ENCODE results near the gene ANXA1.

ANXA1 gene

GRCh38 chr9:73174330-73174980 lies 22.8 kb downstream of the ANXA1 start:
- Histone ChIP-seq H3K4me3 (ENCODE audit: low read depth, low read length) (no peak overlapping the region), H2BK120ac (ENCODE audit: insufficient read depth, low read length, poor library complexity) (no peak overlapping the region), H3K4me1 (ENCODE audit: control insufficient read depth in 1 of 2, insufficient read depth in 2 of 2, low read length in 2 of 2) (no peaks in the 10 kb centered on the region), H4K12ac (ENCODE audit: low read depth, low read length) (no peak overlapping the region), H3K27ac (ENCODE audit: low read depth, low read length) (no peak overlapping the region), H3K79me1 (ENCODE audit: low read length) (no peaks in the 10 kb centered on the region), H3K4me2 (ENCODE audit: low read length) (no peak overlapping the region), H3K27me3 (ENCODE audit: insufficient read depth, low read length) (no peaks in the 10 kb centered on the region), H4K91ac (ENCODE audit: low read depth, low read length) (no peak overlapping the region), H3K18ac (ENCODE audit: low read length) (no peak overlapping the region), H3K79me2 (ENCODE audit: control insufficient read depth, insufficient read depth, low read length, poor library complexity) (no peaks in the 10 kb centered on the region), H2AFZ (ENCODE audit: insufficient read depth, low read length, poor library complexity) (no peak overlapping the region), H3K14ac (ENCODE audit: low read length) (no peak overlapping the region), H3K9me3 (ENCODE audit: insufficient read depth, low read depth, low read length) (no peaks in the 10 kb centered on the region), H2BK12ac (ENCODE audit: low read length) (no peak overlapping the region), H3K4ac (ENCODE audit: low read depth, low read length) (no peak overlapping the region), H4K8ac (ENCODE audit: low read depth, low read length) (no peak overlapping the region), H2BK5ac (ENCODE audit: low read depth, low read length, poor library complexity) (no peak overlapping the region), H3K23ac (ENCODE audit: low read length) (no peak overlapping the region), H3K9ac (ENCODE audit: low read length) (no peak overlapping the region), H3K36me3 (ENCODE audit: control insufficient read depth in 1 of 2, insufficient read depth in 2 of 2, low read length in 2 of 2) (peaks cover 0 to 1% of the 10 kb centered on the region in 2 experiments), H2AK5ac (ENCODE audit: low read length) (no peak overlapping the region)
- peak in 1 of 2 donors; percentile 5 for DNase-seq
- WGBS (ENCODE audit: extremely low coverage, insufficient coverage, insufficient read length) = no CpG with 5 or more reads among the region's 2 CpGs

GRCh38 chr9:73176450-73176875 lies 24.8 kb downstream of the ANXA1 start:
- Histone ChIP-seq H3K9ac (ENCODE audit: low read length) (no peak overlapping the region), H2BK12ac (ENCODE audit: low read length) (no peak overlapping the region), H3K23ac (ENCODE audit: low read length) (no peak overlapping the region), H4K8ac (ENCODE audit: low read depth, low read length) (no peak overlapping the region), H3K14ac (ENCODE audit: low read length) (no peak overlapping the region), H3K79me2 (ENCODE audit: control insufficient read depth, insufficient read depth, low read length, poor library complexity) (no peaks in the 10 kb centered on the region), H3K9me3 (ENCODE audit: insufficient read depth, low read depth, low read length) (no peaks in the 10 kb centered on the region), H3K4me3 (ENCODE audit: low read depth, low read length) (no peak overlapping the region), H3K4ac (ENCODE audit: low read depth, low read length) (no peak overlapping the region), H4K91ac (ENCODE audit: low read depth, low read length) (no peak overlapping the region), H2BK5ac (ENCODE audit: low read depth, low read length, poor library complexity) (no peak overlapping the region), H3K36me3 (ENCODE audit: control insufficient read depth in 1 of 2, insufficient read depth in 2 of 2, low read length in 2 of 2) (no peaks in the 10 kb centered on the region), H3K27me3 (ENCODE audit: insufficient read depth, low read length) (no peaks in the 10 kb centered on the region), H2AFZ (ENCODE audit: insufficient read depth, low read length, poor library complexity) (no peak overlapping the region), H2BK120ac (ENCODE audit: insufficient read depth, low read length, poor library complexity) (no peak overlapping the region), H3K79me1 (ENCODE audit: low read length) (no peaks in the 10 kb centered on the region), H3K18ac (ENCODE audit: low read length) (no peak overlapping the region), H2AK5ac (ENCODE audit: low read length) (no peak overlapping the region), H4K12ac (ENCODE audit: low read depth, low read length) (no peak overlapping the region), H3K27ac (ENCODE audit: low read depth, low read length) (no peak overlapping the region), H3K4me2 (ENCODE audit: low read length) (no peak overlapping the region), H3K4me1 (ENCODE audit: control insufficient read depth in 1 of 2, insufficient read depth in 2 of 2, low read length in 2 of 2) (no peaks in the 10 kb centered on the region)
- WGBS (ENCODE audit: extremely low coverage, insufficient coverage, insufficient read length) = no CpG with 5 or more reads among the region's 4 CpGs
- no peak for DNase-seq

GRCh38 chr9:73178044-73178443 lies 26.4 kb downstream of the ANXA1 start:
- no CpG with 5 or more reads among the region's 2 CpGs for WGBS (ENCODE audit: extremely low coverage, insufficient coverage, insufficient read length)
- Histone ChIP-seq H3K27ac (ENCODE audit: low read depth, low read length) (no peak overlapping the region), H3K4ac (ENCODE audit: low read depth, low read length) (no peak overlapping the region), H3K4me1 (ENCODE audit: control insufficient read depth in 1 of 2, insufficient read depth in 2 of 2, low read length in 2 of 2) (no peaks in the 10 kb centered on the region), H3K9me3 (ENCODE audit: insufficient read depth, low read depth, low read length) (no peaks in the 10 kb centered on the region), H3K4me2 (ENCODE audit: low read length) (no peak overlapping the region), H3K79me1 (ENCODE audit: low read length) (no peaks in the 10 kb centered on the region), H3K4me3 (ENCODE audit: low read depth, low read length) (no peak overlapping the region), H3K9ac (ENCODE audit: low read length) (no peak overlapping the region), H2BK12ac (ENCODE audit: low read length) (no peak overlapping the region), H4K12ac (ENCODE audit: low read depth, low read length) (no peak overlapping the region), H3K79me2 (ENCODE audit: control insufficient read depth, insufficient read depth, low read length, poor library complexity) (no peaks in the 10 kb centered on the region), H3K14ac (ENCODE audit: low read length) (no peak overlapping the region), H3K18ac (ENCODE audit: low read length) (no peak overlapping the region), H3K27me3 (ENCODE audit: insufficient read depth, low read length) (no peaks in the 10 kb centered on the region), H3K36me3 (ENCODE audit: control insufficient read depth in 1 of 2, insufficient read depth in 2 of 2, low read length in 2 of 2) (no peaks in the 10 kb centered on the region), H4K91ac (ENCODE audit: low read depth, low read length) (no peak overlapping the region), H2BK120ac (ENCODE audit: insufficient read depth, low read length, poor library complexity) (no peak overlapping the region), H4K8ac (ENCODE audit: low read depth, low read length) (no peak overlapping the region), H3K23ac (ENCODE audit: low read length) (no peak overlapping the region), H2AFZ (ENCODE audit: insufficient read depth, low read length, poor library complexity) (no peak overlapping the region), H2BK5ac (ENCODE audit: low read depth, low read length, poor library complexity) (no peak overlapping the region), H2AK5ac (ENCODE audit: low read length) (no peak overlapping the region)
- no peak for DNase-seq

- no peaks in the 10 kb centered on the region for H3K79me1 ChIP-seq (ENCODE audit: low read length)
- H2BK5ac ChIP-seq (ENCODE audit: low read depth, low read length, poor library complexity) = no peak overlapping the region
- H3K79me2 ChIP-seq (ENCODE audit: control insufficient read depth, insufficient read depth, low read length, poor library complexity) = no peaks in the 10 kb centered on the region
- H3K9me3 ChIP-seq (ENCODE audit: insufficient read depth, low read depth, low read length) = no peaks in the 10 kb centered on the region
- no peak overlapping the region for H4K12ac ChIP-seq (ENCODE audit: low read depth, low read length)
- no peak overlapping the region for H4K91ac ChIP-seq (ENCODE audit: low read depth, low read length)
- no CpG with 5 or more reads among the region's 3 CpGs for WGBS (ENCODE audit: extremely low coverage, insufficient coverage, insufficient read length)
- no peak overlapping the region for H3K4me3 ChIP-seq (ENCODE audit: low read depth, low read length)
- no peak overlapping the region for H3K23ac ChIP-seq (ENCODE audit: low read length)
- no peaks in the 10 kb centered on the region for H3K27me3 ChIP-seq (ENCODE audit: insufficient read depth, low read length)
- no peaks in the 10 kb centered on the region for H3K4me1 ChIP-seq (ENCODE audit: control insufficient read depth in 1 of 2, insufficient read depth in 2 of 2, low read length in 2 of 2)
- no peak overlapping the region for H3K4ac ChIP-seq (ENCODE audit: low read depth, low read length)
- H3K9ac ChIP-seq (ENCODE audit: low read length) = no peak overlapping the region
- no peak overlapping the region for H4K8ac ChIP-seq (ENCODE audit: low read depth, low read length)
- H3K36me3 ChIP-seq (ENCODE audit: control insufficient read depth in 1 of 2, insufficient read depth in 2 of 2, low read length in 2 of 2) = no peaks in the 10 kb centered on the region
- no peak overlapping the region for H3K14ac ChIP-seq (ENCODE audit: low read length)
- no peak overlapping the region for H3K4me2 ChIP-seq (ENCODE audit: low read length)
- H3K27ac ChIP-seq (ENCODE audit: low read depth, low read length) = no peak overlapping the region
- H3K18ac ChIP-seq (ENCODE audit: low read length) = no peak overlapping the region
- no peak overlapping the region for H2BK120ac ChIP-seq (ENCODE audit: insufficient read depth, low read length, poor library complexity)
- DNase-seq = no peak
- H2AFZ ChIP-seq (ENCODE audit: insufficient read depth, low read length, poor library complexity) = no peak overlapping the region
- no peak overlapping the region for H2BK12ac ChIP-seq (ENCODE audit: low read length)
- no peak overlapping the region for H2AK5ac ChIP-seq (ENCODE audit: low read length)
Observed at GRCh38 chr9:73179589-73179988, 27.9 kb downstream of the ANXA1 start.

All from trophoblast cell (in vitro differentiated cells and primary cell).